ENCODE measurements around the gene C11orf42. TPM values are rescaled to one million over a fixed set of nuclear protein-coding genes. Genes with fewer than 3 reads are reported as not detected.
A peak's percentile ranks its signal among the peaks of the same experiment; 100 is the strongest.

C11orf42 gene
- total and polyA plus RNA-seq, 4 donors, result 1.2 to 2.0 TPM; not detected in 2

DNA sequence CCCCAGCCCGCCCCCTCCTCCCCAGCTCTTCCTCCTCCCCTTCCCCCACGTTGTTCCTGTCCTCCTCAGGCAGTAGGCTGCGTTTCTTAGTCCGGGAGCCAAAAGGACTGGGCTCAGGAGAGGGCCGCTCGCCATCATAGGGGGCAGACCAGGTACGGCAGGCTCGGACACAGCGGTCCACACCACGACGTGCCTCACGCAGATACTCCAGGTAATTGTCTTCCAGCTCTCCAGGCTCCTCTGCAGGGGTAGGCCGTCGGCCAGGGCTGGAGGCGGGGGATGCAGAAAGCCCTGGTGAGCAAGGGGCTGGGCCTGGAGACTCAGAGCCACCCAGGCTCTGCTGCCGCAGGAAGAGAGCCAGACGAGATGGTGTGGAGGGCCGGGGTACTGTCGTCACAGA, 12.4 kb downstream of the C11orf42 start:
- no peak for DNase-seq (ENCODE audit: low read depth in 4 of 6, low spot score in 6 of 6)
- H3K36me3 ChIP-seq (ENCODE audit: control insufficient read depth, insufficient read depth, low read length), result peaks cover 57% of the 10 kb centered on the region
- no peak overlapping the region for H3K27ac ChIP-seq (ENCODE audit: low read depth, low read length)
- no peak overlapping the region for H3K4me3 ChIP-seq (ENCODE audit: low read depth, low read length)
- WGBS (ENCODE audit: insufficient coverage), result 91% methylated on average over 18 of the region's 19 CpGs
- H3K9me3 ChIP-seq (ENCODE audit: control insufficient read depth, insufficient read depth, low read length), result no peaks in the 10 kb centered on the region
- H3K4me1 ChIP-seq (ENCODE audit: control insufficient read depth, insufficient read depth, low read length), result no peaks in the 10 kb centered on the region
- H3K27me3 ChIP-seq (ENCODE audit: control insufficient read depth, insufficient read depth, low read length), result no peaks in the 10 kb centered on the region

- Histone ChIP-seq H3K27ac (ENCODE audit: low read depth, low read length) (no peak overlapping the region), H3K27me3 (ENCODE audit: control insufficient read depth, insufficient read depth, low read length) (no peaks in the 10 kb centered on the region), H3K4me3 (ENCODE audit: low read depth, low read length) (no peak overlapping the region), H3K9me3 (ENCODE audit: control insufficient read depth, insufficient read depth, low read length) (no peaks in the 10 kb centered on the region), H3K4me1 (ENCODE audit: control insufficient read depth, insufficient read depth, low read length) (no peaks in the 10 kb centered on the region), H3K36me3 (ENCODE audit: control insufficient read depth, insufficient read depth, low read length) (peaks cover 60% of the 10 kb centered on the region)
- WGBS (ENCODE audit: insufficient coverage), result no CpG with 5 or more reads among the region's 2 CpGs
- DNase-seq (ENCODE audit: low read depth in 4 of 6, low spot score in 6 of 6), result no peak
Observed at GRCh38 chr11:6219359-6219758, 14.0 kb downstream of the C11orf42 start.

GRCh38 chr11:6223854-6224253, 18.5 kb downstream of the C11orf42 start:
- H3K36me3 ChIP-seq (ENCODE audit: control insufficient read depth, insufficient read depth, low read length), result peaks cover 30% of the 10 kb centered on the region
- H3K4me1 ChIP-seq (ENCODE audit: control insufficient read depth, insufficient read depth, low read length), result no peaks in the 10 kb centered on the region
- no peak for DNase-seq (ENCODE audit: low read depth in 4 of 6, low spot score in 6 of 6)
- H3K27me3 ChIP-seq (ENCODE audit: control insufficient read depth, insufficient read depth, low read length), result no peaks in the 10 kb centered on the region
- no peak overlapping the region for H3K27ac ChIP-seq (ENCODE audit: low read depth, low read length)
- 97% methylated on average over 17 of the region's 17 CpGs for WGBS (ENCODE audit: insufficient coverage)
- H3K4me3 ChIP-seq (ENCODE audit: low read depth, low read length), result no peak overlapping the region
- H3K9me3 ChIP-seq (ENCODE audit: control insufficient read depth, insufficient read depth, low read length), result no peaks in the 10 kb centered on the region

DNA sequence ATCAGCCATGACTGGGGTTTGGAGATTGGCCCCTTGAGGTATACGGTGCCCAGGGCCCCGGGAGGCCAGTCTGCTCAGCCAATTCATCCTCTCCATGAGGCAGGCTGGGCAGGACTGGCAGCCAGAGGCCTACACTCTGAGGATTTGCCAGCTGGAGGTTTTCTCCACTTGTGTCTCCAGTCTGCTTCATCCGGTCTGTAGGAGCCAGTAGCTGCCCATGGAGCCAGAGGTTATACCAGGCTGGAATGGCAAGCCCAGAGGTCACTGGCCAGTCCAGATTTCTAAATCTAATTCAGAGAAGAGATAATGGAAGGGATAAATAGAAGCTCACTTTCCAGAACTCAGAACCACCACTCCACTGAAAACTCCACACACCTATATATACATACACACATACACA, 19.1 kb downstream of the C11orf42 start:
- no peaks in the 10 kb centered on the region for H3K27me3 ChIP-seq (ENCODE audit: control insufficient read depth, insufficient read depth, low read length)
- H3K9me3 ChIP-seq (ENCODE audit: control insufficient read depth, insufficient read depth, low read length), result no peaks in the 10 kb centered on the region
- H3K36me3 ChIP-seq (ENCODE audit: control insufficient read depth, insufficient read depth, low read length), result peaks cover 28% of the 10 kb centered on the region
- H3K4me1 ChIP-seq (ENCODE audit: control insufficient read depth, insufficient read depth, low read length), result no peaks in the 10 kb centered on the region
- no peak for DNase-seq (ENCODE audit: low read depth in 4 of 6, low spot score in 6 of 6)
- no peak overlapping the region for H3K27ac ChIP-seq (ENCODE audit: low read depth, low read length)
- H3K4me3 ChIP-seq (ENCODE audit: low read depth, low read length), result no peak overlapping the region
- WGBS (ENCODE audit: insufficient coverage), result 96% methylated on average over 3 of the region's 3 CpGs

DNA sequence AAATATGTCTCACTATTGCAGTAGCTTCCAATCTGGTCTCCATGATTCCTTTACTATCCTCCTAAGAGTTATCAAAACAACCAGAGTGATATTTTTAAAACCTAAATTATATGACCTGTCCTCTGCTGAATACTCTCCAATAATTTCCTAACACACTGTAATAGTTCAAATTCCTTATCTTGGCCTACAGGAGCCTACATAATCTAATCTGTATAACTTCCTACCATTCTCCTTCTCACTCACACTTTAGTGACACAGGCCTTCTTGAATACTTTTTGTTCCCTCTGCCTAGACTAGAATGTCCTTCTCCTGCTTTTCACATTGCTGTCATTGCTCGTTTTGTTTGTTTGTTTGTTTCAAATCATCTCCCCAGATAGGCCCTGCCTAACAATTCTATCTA, 19.7 kb downstream of the C11orf42 start:
- no peak for DNase-seq (ENCODE audit: low read depth in 4 of 6, low spot score in 6 of 6)
- WGBS (ENCODE audit: insufficient coverage), result 91% methylated on average over 1 of the region's 1 CpG
- Histone ChIP-seq H3K9me3 (ENCODE audit: control insufficient read depth, insufficient read depth, low read length) (no peaks in the 10 kb centered on the region), H3K36me3 (ENCODE audit: control insufficient read depth, insufficient read depth, low read length) (peaks cover 28% of the 10 kb centered on the region), H3K27ac (ENCODE audit: low read depth, low read length) (no peak overlapping the region), H3K4me3 (ENCODE audit: low read depth, low read length) (no peak overlapping the region), H3K27me3 (ENCODE audit: control insufficient read depth, insufficient read depth, low read length) (no peaks in the 10 kb centered on the region), H3K4me1 (ENCODE audit: control insufficient read depth, insufficient read depth, low read length) (no peaks in the 10 kb centered on the region)

GRCh38 chr11:6225896-6226295, 20.5 kb downstream of the C11orf42 start:
- WGBS (ENCODE audit: insufficient coverage), result no CpG with 5 or more reads among the region's 2 CpGs
- peaks cover 28% of the 10 kb centered on the region for H3K36me3 ChIP-seq (ENCODE audit: control insufficient read depth, insufficient read depth, low read length)
- H3K27me3 ChIP-seq (ENCODE audit: control insufficient read depth, insufficient read depth, low read length), result no peaks in the 10 kb centered on the region
- no peaks in the 10 kb centered on the region for H3K4me1 ChIP-seq (ENCODE audit: control insufficient read depth, insufficient read depth, low read length)
- H3K4me3 ChIP-seq (ENCODE audit: low read depth, low read length), result no peak overlapping the region
- H3K27ac ChIP-seq (ENCODE audit: low read depth, low read length), result no peak overlapping the region
- H3K9me3 ChIP-seq (ENCODE audit: control insufficient read depth, insufficient read depth, low read length), result no peaks in the 10 kb centered on the region
- no peak for DNase-seq (ENCODE audit: low read depth in 4 of 6, low spot score in 6 of 6)

DNA sequence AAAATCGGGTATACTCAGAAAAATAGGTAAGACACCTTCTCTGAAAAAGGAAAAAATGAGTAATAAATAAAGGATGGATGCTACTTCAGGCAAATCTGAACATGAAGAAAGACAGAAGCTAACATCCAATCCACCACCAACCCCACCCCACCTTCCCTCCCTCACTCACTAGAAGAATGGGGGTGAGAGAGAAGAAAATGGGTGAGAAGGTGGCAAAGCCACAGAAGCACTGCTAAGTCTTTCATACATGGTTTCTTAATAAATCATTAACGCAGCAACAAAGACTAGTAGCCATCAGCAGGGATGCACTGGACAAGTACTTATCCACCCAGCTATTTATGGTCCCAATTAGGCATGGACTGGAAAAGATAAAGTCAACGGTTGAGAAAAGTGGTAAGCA, 23.2 kb downstream of the C11orf42 start:
- Histone ChIP-seq H3K27ac (ENCODE audit: low read depth, low read length) (no peak overlapping the region), H3K36me3 (ENCODE audit: control insufficient read depth, insufficient read depth, low read length) (peaks cover 10% of the 10 kb centered on the region), H3K4me3 (ENCODE audit: low read depth, low read length) (no peak overlapping the region), H3K27me3 (ENCODE audit: control insufficient read depth, insufficient read depth, low read length) (no peaks in the 10 kb centered on the region), H3K9me3 (ENCODE audit: control insufficient read depth, insufficient read depth, low read length) (no peaks in the 10 kb centered on the region), H3K4me1 (ENCODE audit: control insufficient read depth, insufficient read depth, low read length) (no peaks in the 10 kb centered on the region)
- WGBS (ENCODE audit: insufficient coverage), result 80% methylated on average over 1 of the region's 3 CpGs
- no peak for DNase-seq (ENCODE audit: low read depth in 4 of 6, low spot score in 6 of 6)

DNA sequence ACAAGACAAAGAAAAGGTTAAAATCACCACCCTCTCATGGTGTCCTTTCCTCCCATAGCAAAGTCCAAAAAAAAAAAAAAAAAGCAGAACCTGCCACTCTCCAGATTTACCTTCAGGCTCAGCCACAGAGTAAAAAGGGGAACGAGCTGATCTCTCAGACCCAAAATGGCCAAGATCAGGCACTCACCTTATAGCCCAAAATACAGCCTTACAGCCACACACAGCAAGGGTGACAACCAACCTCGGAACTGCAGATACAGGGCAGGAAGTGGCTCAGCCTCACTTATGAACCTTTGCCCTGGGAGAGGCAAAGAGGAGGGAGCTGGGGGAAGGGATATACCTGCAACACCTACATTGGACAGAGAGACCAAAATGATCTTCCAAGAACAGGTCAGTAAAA, 24.6 kb downstream of the C11orf42 start:
- H3K9me3 ChIP-seq (ENCODE audit: control insufficient read depth, insufficient read depth, low read length), result no peaks in the 10 kb centered on the region
- no peaks in the 10 kb centered on the region for H3K36me3 ChIP-seq (ENCODE audit: control insufficient read depth, insufficient read depth, low read length)
- H3K4me1 ChIP-seq (ENCODE audit: control insufficient read depth, insufficient read depth, low read length), result peaks cover 5% of the 10 kb centered on the region
- no peak overlapping the region for H3K27ac ChIP-seq (ENCODE audit: low read depth, low read length)
- DNase-seq (ENCODE audit: low read depth in 4 of 6, low spot score in 6 of 6), result no peak
- H3K27me3 ChIP-seq (ENCODE audit: control insufficient read depth, insufficient read depth, low read length), result no peaks in the 10 kb centered on the region
- no CpG with 5 or more reads among the region's 2 CpGs for WGBS (ENCODE audit: insufficient coverage)
- no peak overlapping the region for H3K4me3 ChIP-seq (ENCODE audit: low read depth, low read length)

GRCh38 chr11:6232899-6233298, 27.5 kb downstream of the C11orf42 start:
- no peak overlapping the region for H3K27ac ChIP-seq (ENCODE audit: low read depth, low read length)
- no peaks in the 10 kb centered on the region for H3K36me3 ChIP-seq (ENCODE audit: control insufficient read depth, insufficient read depth, low read length)
- no peaks in the 10 kb centered on the region for H3K27me3 ChIP-seq (ENCODE audit: control insufficient read depth, insufficient read depth, low read length)
- H3K9me3 ChIP-seq (ENCODE audit: control insufficient read depth, insufficient read depth, low read length), result no peaks in the 10 kb centered on the region
- peaks cover 12% of the 10 kb centered on the region for H3K4me1 ChIP-seq (ENCODE audit: control insufficient read depth, insufficient read depth, low read length)
- DNase-seq (ENCODE audit: low read depth in 4 of 6, low spot score in 6 of 6), result no peak
- H3K4me3 ChIP-seq (ENCODE audit: low read depth, low read length), result no peak overlapping the region

DNA sequence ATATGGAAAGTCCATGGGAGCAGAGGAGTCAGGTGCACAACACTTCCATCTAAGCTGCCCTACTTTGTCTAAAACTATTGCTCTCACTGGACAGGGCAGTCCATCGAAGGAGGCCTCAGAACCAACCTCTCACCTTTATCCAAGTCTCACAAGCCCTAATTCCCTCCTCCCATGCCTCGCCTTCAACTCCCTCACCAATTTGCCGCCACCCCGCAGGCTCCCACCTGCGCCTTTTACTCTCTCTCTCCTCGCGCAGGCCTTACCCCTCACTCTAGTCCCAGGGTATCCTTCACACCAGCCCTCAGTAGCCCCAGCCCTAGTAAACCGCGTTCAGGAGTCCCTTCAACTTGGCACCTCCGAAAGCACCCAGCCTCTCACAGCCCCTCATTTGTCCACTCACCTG, 28.6 kb downstream of the C11orf42 start:
- Histone ChIP-seq H3K4me3 (ENCODE audit: low read depth, low read length) (peak overlapping the region; percentile 91), H3K9me3 (ENCODE audit: control insufficient read depth, insufficient read depth, low read length) (no peaks in the 10 kb centered on the region), H3K4me1 (ENCODE audit: control insufficient read depth, insufficient read depth, low read length) (peaks cover 12% of the 10 kb centered on the region), H3K27me3 (ENCODE audit: control insufficient read depth, insufficient read depth, low read length) (no peaks in the 10 kb centered on the region), H3K36me3 (ENCODE audit: control insufficient read depth, insufficient read depth, low read length) (no peaks in the 10 kb centered on the region), H3K27ac (ENCODE audit: low read depth, low read length) (peak overlapping the region; percentile 79)
- no peak for DNase-seq (ENCODE audit: low read depth in 4 of 6, low spot score in 6 of 6)
- 2% methylated on average over 10 of the region's 10 CpGs for WGBS (ENCODE audit: insufficient coverage)
